Limb (tissue), 2 donors: ENCODE measurements around the gene P2RX5.

Source experiments
- DNase-seq, 2 donors: peaks; one replicate each; pipeline ENCODE4 v3.0.0-alpha.2; 2016; ENCODE audit errors: extremely low spot score in 2 of 2

The P2RX5 gene

GRCh38 chr17:3657874-3658783, 37.8 kb downstream of the P2RX5 start:
- no peak for DNase-seq

DNA sequence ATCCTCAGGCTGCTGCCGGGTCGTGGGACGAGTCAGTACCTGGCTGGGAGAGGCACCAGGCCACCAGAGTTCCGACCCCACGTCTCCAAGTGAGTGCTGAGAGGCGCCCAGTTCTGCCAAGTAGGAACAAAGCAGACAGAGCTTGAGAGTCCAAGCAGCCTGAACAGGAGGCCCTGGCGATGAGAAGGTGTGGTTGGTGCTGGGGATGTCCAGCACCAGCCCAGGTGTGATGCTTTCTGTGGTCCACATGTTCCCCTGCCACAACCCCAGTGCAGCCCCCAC, 38.4 kb downstream of the P2RX5 start:
- DNase-seq, result no peak

DNA sequence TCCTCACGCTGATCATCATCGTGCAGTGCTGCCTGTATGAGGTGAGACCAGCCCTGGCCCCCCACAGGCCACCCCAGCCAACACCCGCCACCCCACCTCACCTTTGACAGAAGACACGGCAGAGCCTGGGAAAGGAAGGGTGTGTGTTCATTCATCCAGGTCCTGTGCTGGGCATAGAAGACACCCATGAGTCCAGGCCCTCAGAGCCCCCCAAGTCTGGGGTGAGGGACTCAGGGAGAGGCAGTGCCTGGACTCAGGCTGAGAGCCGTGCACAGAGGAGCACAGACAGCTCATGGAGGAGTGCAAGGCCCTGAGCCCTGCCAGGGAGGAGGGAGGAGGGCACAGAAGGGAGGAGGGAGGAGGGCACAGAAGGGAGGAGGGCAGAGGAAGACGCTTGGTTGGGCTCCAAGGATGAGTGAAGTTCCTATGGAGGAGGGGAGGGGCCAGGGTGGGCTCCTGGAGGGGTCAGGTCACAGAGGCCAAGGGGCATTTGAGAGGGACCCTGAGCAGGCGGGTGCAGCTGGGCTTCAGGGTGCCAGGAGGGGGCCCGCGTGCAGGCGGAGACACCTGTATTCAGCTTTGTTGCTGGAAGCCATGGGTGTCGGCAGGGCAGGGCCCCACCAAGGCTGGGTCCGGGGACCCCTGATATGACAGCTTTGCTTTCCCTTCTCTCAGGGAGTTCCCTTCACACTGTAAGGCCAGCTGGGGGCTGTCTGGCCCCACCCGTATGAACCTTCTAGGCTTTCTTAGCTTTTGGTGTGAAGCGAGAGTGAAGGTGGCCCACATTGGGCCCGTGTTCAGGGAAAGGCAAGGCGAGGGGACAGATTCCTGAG, 39.0 kb downstream of the P2RX5 start:
- DNase-seq, result no peak

DNA sequence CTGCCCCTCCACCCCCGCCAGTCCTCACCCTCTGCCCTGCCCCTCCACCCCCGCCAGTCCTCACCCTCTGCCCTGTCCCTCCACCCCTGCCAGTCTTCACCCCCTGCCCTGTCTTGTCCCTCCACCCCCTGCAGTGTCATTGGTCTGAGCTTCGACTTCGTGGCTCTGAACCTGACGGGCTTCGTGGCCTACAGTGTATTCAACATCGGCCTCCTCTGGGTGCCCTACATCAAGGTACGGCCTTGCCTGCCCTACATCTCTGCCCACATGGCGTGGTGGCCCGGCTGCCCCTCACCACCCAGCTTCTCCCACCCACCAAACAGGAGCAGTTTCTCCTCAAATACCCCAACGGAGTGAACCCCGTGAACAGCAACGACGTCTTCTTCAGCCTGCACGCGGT, 39.6 kb downstream of the P2RX5 start:
- no peak for DNase-seq

GRCh38 chr17:3655766-3656165, 40.2 kb downstream of the P2RX5 start:
- no peak for DNase-seq

- peak in 1 of 2 donors; percentile 64 for DNase-seq
Observed at GRCh38 chr17:3647769-3648555, 48.0 kb downstream of the P2RX5 start.

GRCh38 chr17:3647251-3647650, 48.7 kb downstream of the P2RX5 start:
- DNase-seq, result no peak

DNA sequence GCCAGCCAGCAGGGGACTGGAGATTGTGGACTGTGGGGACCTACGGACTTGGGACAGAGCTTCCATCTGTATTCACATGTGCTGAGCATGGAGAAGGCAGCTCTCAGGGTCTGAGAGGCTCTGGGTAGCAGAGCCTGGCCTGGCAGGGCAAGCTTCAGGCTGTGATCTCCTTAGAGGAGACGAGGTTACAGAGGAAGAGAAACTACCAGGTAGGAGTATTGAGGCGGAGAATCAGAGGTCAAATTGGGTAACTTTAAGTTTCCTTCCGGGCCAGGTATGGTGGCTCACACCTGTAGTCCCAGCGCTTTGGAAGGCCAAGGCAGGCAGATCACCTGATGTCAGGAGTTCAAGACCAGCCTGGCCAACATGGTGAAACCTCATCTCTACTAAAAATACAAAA, 50.6 kb downstream of the P2RX5 start:
- no peak for DNase-seq

DNA sequence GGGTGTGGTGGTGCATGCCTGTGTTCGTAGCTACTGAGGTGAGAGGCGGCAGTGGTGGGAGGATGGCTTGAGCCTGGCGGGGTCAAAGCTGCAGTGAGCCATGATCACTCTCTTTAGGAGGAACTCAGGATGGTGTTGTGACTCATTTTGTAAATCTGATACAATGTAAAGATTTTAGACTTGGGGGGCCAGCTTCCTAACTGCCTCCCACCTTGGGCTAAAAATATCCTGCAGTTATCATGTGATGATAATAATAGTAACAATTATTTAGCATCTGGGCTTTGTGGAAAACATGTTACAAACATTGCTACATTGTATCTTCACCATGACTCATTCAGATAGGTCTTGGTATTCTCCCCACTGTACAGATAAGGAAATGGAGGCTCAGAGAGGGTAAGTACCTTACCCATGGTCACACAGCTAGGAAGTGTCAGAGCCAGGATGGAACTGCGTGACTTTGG, 52.0 kb downstream of the P2RX5 start:
- DNase-seq, result no peak

DNA sequence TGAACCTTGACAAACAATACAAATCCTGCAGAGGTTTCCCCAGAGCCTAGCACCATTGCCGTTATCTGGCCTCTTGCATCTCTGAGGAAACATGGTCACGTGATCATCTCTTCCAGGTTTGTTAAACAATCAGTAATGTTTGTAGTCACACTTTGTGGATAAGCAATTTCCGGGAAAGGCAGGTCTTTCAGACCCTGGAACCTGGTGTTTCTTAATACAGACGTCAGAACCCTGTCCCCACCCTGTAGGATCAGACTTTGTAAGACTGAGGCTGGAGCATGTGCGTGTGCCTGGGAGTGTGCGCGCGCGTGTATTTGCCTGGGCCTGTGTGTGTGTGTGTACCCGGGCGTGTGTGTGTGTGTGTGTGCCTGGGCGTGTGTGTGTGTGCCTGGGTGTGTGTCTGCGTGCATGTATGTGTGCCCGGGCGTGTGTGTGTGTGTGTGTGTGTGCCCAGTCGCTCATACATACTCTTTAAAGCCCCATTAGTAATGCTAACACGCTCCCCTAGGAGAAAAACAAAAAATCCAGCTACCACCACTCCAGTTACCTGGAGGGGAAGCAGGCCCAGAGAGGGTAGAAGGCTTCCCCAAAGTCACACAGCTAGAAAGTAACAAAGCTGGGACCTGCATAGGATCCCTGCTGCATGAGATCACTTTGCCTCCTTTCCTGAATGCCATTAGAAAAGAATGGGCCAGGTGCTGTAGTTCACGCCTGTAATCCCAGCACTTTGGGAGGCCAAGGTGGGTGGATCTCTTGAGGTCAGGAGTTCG, 54.1 kb downstream of the P2RX5 start:
- DNase-seq, result no peak

- DNase-seq, result no peak
Observed at GRCh38 chr17:3641014-3641413, 54.9 kb downstream of the P2RX5 start.

GRCh38 chr17:3639981-3640596, 55.9 kb downstream of the P2RX5 start:
- DNase-seq, result no peak

GRCh38 chr17:3636908-3637373, 59.0 kb downstream of the P2RX5 start:
- DNase-seq, result no peak

GRCh38 chr17:3636154-3636907, 59.6 kb downstream of the P2RX5 start, which contains the start of the genes CTNS and SHPK:
TSS of gene CTNS (plus strand) at chr17:3636760. CDS start at chr17:3640207, 3,447 bp downstream.
TSS of gene SHPK (minus strand) at chr17:3636250. CDS start at chr17:3636219, 31 bp downstream.
- DNase-seq, result peak; percentile 96 to 98

- DNase-seq, result no peak
Observed at GRCh38 chr17:3635474-3636153, 60.3 kb downstream of the P2RX5 start.

GRCh38 chr17:3632287-3632686, 63.7 kb downstream of the P2RX5 start:
- no peak for DNase-seq

DNA sequence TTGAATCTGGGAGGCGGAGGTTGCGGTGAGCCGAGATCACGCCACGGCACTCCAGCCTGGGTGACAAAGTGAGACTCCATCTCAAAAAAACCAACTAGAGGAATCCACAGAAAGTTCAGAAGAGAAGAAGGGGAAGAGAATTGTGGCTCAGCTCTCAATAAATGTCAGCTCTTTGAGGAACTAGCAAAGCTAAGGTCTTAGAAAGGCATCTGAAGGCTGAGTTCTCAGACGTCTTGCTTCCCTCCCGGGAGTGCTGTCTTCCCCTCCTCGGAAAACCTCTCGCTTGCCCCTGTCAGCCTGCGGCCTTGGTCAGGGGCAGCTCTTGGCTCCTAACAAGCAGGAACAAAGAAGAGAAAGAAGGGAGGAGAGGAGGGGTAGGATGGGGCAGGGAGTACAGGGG, 65.2 kb downstream of the P2RX5 start:
- DNase-seq, result no peak

GRCh38 chr17:3627769-3628167, 68.2 kb downstream of the P2RX5 start:
- DNase-seq, result no peak
